Measurements from ENCODE around the gene KIAA1210. TPM values are rescaled to one million over a fixed set of nuclear protein-coding genes. Genes with fewer than 3 reads are reported as not detected.

The KIAA1210 gene
- total and polyA plus RNA-seq, 2 of the 4 experiments (the other 2 are of a cell fraction), result not detected

DNA sequence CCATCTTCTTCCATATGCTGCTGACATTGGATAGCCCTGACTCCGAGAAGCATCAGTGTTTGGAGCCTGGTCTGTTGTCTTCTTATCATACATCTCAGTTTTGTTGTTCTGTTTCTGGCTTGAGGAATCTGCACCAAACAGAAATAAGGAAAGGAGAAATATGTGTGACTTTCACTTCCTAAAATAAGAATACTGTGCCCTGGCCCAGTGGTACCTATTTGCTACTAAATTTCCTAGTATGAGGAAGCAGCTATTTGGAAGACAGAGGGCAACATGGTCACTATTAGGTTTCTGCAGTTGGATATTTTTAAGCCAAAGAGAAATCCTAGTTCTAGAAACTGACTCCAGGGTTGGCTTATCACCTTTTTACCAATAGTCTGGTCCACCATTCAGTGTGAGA is 38.0 kb downstream of the KIAA1210 start:
- no CpG with 5 or more reads among the region's 1 CpG for WGBS, 2 experiments (ENCODE audit: extremely low coverage in 2 of 2, insufficient read length in 1 of 2)
- no peaks in the 10 kb centered on the region for H3K79me1 ChIP-seq (ENCODE audit: low read depth in 1 of 2, low read length in 2 of 2)
- no peaks in the 10 kb centered on the region for H3K9me1 ChIP-seq (ENCODE audit: insufficient read depth, low read length)
- H3K56ac ChIP-seq (ENCODE audit: extremely low read depth, insufficient read depth, low read length), result no peak overlapping the region
- TF ChIP-seq RAD21 (IDR thresholded peaks at IDR 0.05; ENCODE audit: low read length), result no peak
- TF ChIP-seq FOS (IDR thresholded peaks at IDR 0.05; ENCODE audit: low read depth, low read length), result no peak
- TF ChIP-seq SMC3 (IDR thresholded peaks at IDR 0.05; ENCODE audit: low read depth, low read length), result no peak
- TF ChIP-seq CTCF (conservative IDR thresholded peaks at IDR 0.05; ENCODE audit: low read depth, low read length), result no peak
- no peak for TF ChIP-seq NFE2L2 (IDR thresholded peaks at IDR 0.05; ENCODE audit: low read depth, low read length)
- TF ChIP-seq, protein P1, sequence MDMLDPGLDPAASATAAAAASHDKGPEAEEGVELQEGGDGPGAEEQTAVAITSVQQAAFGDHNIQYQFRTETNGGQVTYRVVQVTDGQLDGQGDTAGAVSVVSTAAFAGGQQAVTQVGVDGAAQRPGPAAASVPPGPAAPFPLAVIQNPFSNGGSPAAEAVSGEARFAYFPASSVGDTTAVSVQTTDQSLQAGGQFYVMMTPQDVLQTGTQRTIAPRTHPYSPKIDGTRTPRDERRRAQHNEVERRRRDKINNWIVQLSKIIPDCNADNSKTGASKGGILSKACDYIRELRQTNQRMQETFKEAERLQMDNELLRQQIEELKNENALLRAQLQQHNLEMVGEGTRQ (IDR thresholded peaks at IDR 0.05; ENCODE audit: low read depth, low read length), result no peak
- TF ChIP-seq RCOR1 (IDR thresholded peaks at IDR 0.05; ENCODE audit: insufficient replicate concordance, low read length), result no peak
- no peak for TF ChIP-seq BHLHE40 (IDR thresholded peaks at IDR 0.05; ENCODE audit: low read depth, low read length)
- TF ChIP-seq MAFK (IDR thresholded peaks at IDR 0.05; ENCODE audit: low read depth, low read length), result no peak
- TF ChIP-seq MAZ (IDR thresholded peaks at IDR 0.05; ENCODE audit: borderline replicate concordance, low read depth, low read length), result no peak
- TF ChIP-seq, protein P2, sequence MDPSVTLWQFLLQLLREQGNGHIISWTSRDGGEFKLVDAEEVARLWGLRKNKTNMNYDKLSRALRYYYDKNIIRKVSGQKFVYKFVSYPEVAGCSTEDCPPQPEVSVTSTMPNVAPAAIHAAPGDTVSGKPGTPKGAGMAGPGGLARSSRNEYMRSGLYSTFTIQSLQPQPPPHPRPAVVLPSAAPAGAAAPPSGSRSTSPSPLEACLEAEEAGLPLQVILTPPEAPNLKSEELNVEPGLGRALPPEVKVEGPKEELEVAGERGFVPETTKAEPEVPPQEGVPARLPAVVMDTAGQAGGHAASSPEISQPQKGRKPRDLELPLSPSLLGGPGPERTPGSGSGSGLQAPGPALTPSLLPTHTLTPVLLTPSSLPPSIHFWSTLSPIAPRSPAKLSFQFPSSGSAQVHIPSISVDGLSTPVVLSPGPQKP (IDR thresholded peaks at IDR 0.05; ENCODE audit: borderline replicate concordance, low read depth, low read length), result no peak
- TF ChIP-seq POLR2A (IDR thresholded peaks at IDR 0.05; ENCODE audit: low read depth, low read length), result no peak
- TF ChIP-seq RFX5 (IDR thresholded peaks at IDR 0.05; ENCODE audit: low read depth, low read length), result no peak
- no peak for TF ChIP-seq CHD1 (IDR thresholded peaks at IDR 0.05; ENCODE audit: low read depth, low read length)
- TF ChIP-seq MXI1 (IDR thresholded peaks at IDR 0.05; ENCODE audit: borderline replicate concordance, low read depth, low read length), result no peak
- no peak for TF ChIP-seq CEBPB (IDR thresholded peaks at IDR 0.05; ENCODE audit: low read depth, low read length)
- no peak overlapping the region for H4K8ac ChIP-seq (ENCODE audit: low read depth in 2 of 2, low read length in 2 of 2)
- no peak overlapping the region for H2BK5ac ChIP-seq (ENCODE audit: low read depth, low read length, poor library complexity, severe bottlenecking)
- H3K27me3 ChIP-seq (ENCODE audit: control insufficient read depth, insufficient read depth, low read length), result peaks cover 12% of the 10 kb centered on the region
- POLR2A ChIA-PET (ENCODE audit: unreplicated experiment), result no interaction called here
- no peak for ATAC-seq (ENCODE audit: low read depth)
- no peak overlapping the region for H2BK120ac ChIP-seq (ENCODE audit: low read depth, low read length)
- H2AFZ ChIP-seq (replicated peaks; ENCODE audit: low read length, poor library complexity), result no peak overlapping the region
- H3K9me3 ChIP-seq (ENCODE audit: control insufficient read depth, insufficient read depth, low read length), result no peaks in the 10 kb centered on the region
- no peak overlapping the region for H3K18ac ChIP-seq (ENCODE audit: low read depth, low read length)
- no TSS peak for BruUV-seq (replicated peaks)
- no peak overlapping the region for H3K14ac ChIP-seq (replicated peaks; ENCODE audit: low read depth, low read length)
- DNase-seq, result no peak
- H3K27ac ChIP-seq (ENCODE audit: insufficient read depth, low read length), result no peak overlapping the region
- H3K36me3 ChIP-seq (ENCODE audit: control insufficient read depth, insufficient read depth, low read length), result no peaks in the 10 kb centered on the region
- H3K4ac ChIP-seq (ENCODE audit: low read depth, low read length), result no peak overlapping the region
- intact Hi-C loops (cut with micrococcal nuclease) (no loop called here), dilution Hi-C loops (cut with HindIII; ENCODE audit: low sequenced_read_pairs, unreplicated experiment) (no loop called here), in situ Hi-C loops (cut with MboI; ENCODE audit: low sequenced_read_pairs) (no loop called here)
- H2BK15ac ChIP-seq (ENCODE audit: low read depth, low read length), result no peak overlapping the region
- H3K4me1 ChIP-seq (ENCODE audit: control insufficient read depth, insufficient read depth, low read length), result no peaks in the 10 kb centered on the region
- H2AK5ac ChIP-seq (ENCODE audit: low read depth, low read length), result no peak overlapping the region
- no peak overlapping the region for H2AK9ac ChIP-seq (replicated peaks; ENCODE audit: low read depth, low read length, poor library complexity)
- no peak overlapping the region for H3K4me3 ChIP-seq (ENCODE audit: insufficient read depth, low read depth, low read length)
- H4K5ac ChIP-seq (ENCODE audit: low read depth, low read length), result no peak overlapping the region
- no peak overlapping the region for H3K9ac ChIP-seq (ENCODE audit: low read depth, low read length)
- no peaks in the 10 kb centered on the region for H4K20me1 ChIP-seq (ENCODE audit: insufficient read depth, low read length)
- no peak overlapping the region for H3K23ac ChIP-seq (ENCODE audit: low read depth, low read length)
- CTCF ChIA-PET, result no interaction called here
- no peak overlapping the region for H4K91ac ChIP-seq (ENCODE audit: insufficient read depth, low read depth, low read length)
- H2BK20ac ChIP-seq (ENCODE audit: low read depth, low read length), result no peak overlapping the region
- H3K4me2 ChIP-seq (ENCODE audit: low read depth, low read length), result no peak overlapping the region

Measured in IMR-90 (cell line).